Activated T-cell treated with anti-CD3 and anti-CD28 coated beads for 24 hours (primary cell): ENCODE data around the gene ANKRD39.

Experiments
- DNase-seq: peaks from one replicate; pipeline ENCODE4 v3.0.0-alpha.2; 2020; ENCODE audit warnings: low read depth

Gene ANKRD39

GRCh38 chr2:96853321-96853720 lies 4.5 kb downstream of the ANKRD39 start:
- no peak for DNase-seq

GRCh38 chr2:96852667-96853066 lies 5.1 kb downstream of the ANKRD39 start:
- DNase-seq, result no peak

GRCh38 chr2:96848264-96848663 lies 9.6 kb downstream of the ANKRD39 start:
- DNase-seq, result no peak

- no peak for DNase-seq
Measured at GRCh38 chr2:96847586-96847985, 10.2 kb downstream of the ANKRD39 start.

- DNase-seq, result no peak
Measured at GRCh38 chr2:96846825-96847224, 11.0 kb downstream of the ANKRD39 start.

- no peak for DNase-seq
Measured at GRCh38 chr2:96844405-96844808, 13.4 kb downstream of the ANKRD39 start.

- DNase-seq, result no peak
Measured at GRCh38 chr2:96843538-96844268, 14.1 kb downstream of the ANKRD39 start, which contains the start of gene ANKRD23. Gene ANKRD23 (minus strand): TSS chr2:96844021. CDS start chr2:96843992, 29 bp downstream.

- DNase-seq, result no peak
Measured at GRCh38 chr2:96842600-96842999, 15.2 kb downstream of the ANKRD39 start.

GRCh38 chr2:96841701-96842495 lies 15.9 kb downstream of the ANKRD39 start:
- no peak for DNase-seq

- DNase-seq, result no peak
Measured at GRCh38 chr2:96839875-96840850, 17.7 kb downstream of the ANKRD39 start.

GRCh38 chr2:96839293-96839874 lies 18.4 kb downstream of the ANKRD39 start:
- DNase-seq, result peak; percentile 73

GRCh38 chr2:96838345-96839292 lies 19.2 kb downstream of the ANKRD39 start:
- no peak for DNase-seq

GRCh38 chr2:96837575-96837974 lies 20.2 kb downstream of the ANKRD39 start:
- no peak for DNase-seq

GRCh38 chr2:96835830-96836229 lies 22.0 kb downstream of the ANKRD39 start:
- DNase-seq, result no peak

- DNase-seq, result no peak
Measured at GRCh38 chr2:96832754-96833507, 24.9 kb downstream of the ANKRD39 start.

- no peak for DNase-seq
Measured at GRCh38 chr2:96832408-96832753, 25.4 kb downstream of the ANKRD39 start.

- no peak for DNase-seq
Measured at GRCh38 chr2:96831679-96832078, 26.1 kb downstream of the ANKRD39 start.

- DNase-seq, result no peak
Measured at GRCh38 chr2:96830044-96830562, 27.7 kb downstream of the ANKRD39 start.

- no peak for DNase-seq
Measured at GRCh38 chr2:96828874-96829273, 28.9 kb downstream of the ANKRD39 start.

- no peak for DNase-seq
Measured at GRCh38 chr2:96828436-96828835, 29.4 kb downstream of the ANKRD39 start.
